Keratinocyte (primary cell): Measurements from ENCODE around the gene PCYOX1L. TPM values are rescaled to one million over a fixed set of nuclear protein-coding genes. Genes with fewer than 3 reads are reported as not detected.

ENCODE experiments used
- DNase-seq: peaks from one replicate; pipeline ENCODE4 v3.0.0-alpha.2; 2011; ENCODE audit warnings: low read depth, missing footprints, low spot score
- FAIRE-seq: peaks from 2 replicates; lab custom pipeline; 2011; peaks lifted over from hg19 to GRCh38; lab: Jason Lieb, UNC
- H2AFZ ChIP-seq: 2 replicates; pipeline ENCODE4 v1.6.0; 2012; ENCODE audit warnings: low read length, control low read depth, inconsistent platforms; ENCODE audit not compliant: control insufficient read depth
- H3K27ac ChIP-seq: 2 replicates; pipeline ENCODE4 v1.5.1; 2011; ENCODE audit warnings: low read length; ENCODE audit not compliant: control insufficient read depth, insufficient read depth
- H3K27me3 ChIP-seq: 3 replicates; pipeline ENCODE4 v1.6.0; 2011; ENCODE audit warnings: low read length; ENCODE audit not compliant: control insufficient read depth, insufficient read depth; ENCODE audit errors: extremely low read depth
- H3K36me3 ChIP-seq, 2 experiments: 2 replicates in 1 of 2; 3 replicates in 1 of 2; pipeline ENCODE4 v1.5.1; 2011; ENCODE audit warnings: low read length in 2 of 2, mild to moderate bottlenecking in 1 of 2; ENCODE audit not compliant: control insufficient read depth in 2 of 2, insufficient read depth in 2 of 2; ENCODE audit errors: extremely low read depth in 1 of 2
- H3K4me1 ChIP-seq: 3 replicates; pipeline ENCODE4 v1.5.1; 2011; ENCODE audit warnings: low read length; ENCODE audit not compliant: control insufficient read depth, insufficient read depth; ENCODE audit errors: extremely low read depth
- H3K4me2 ChIP-seq: 3 replicates; pipeline ENCODE4 v1.6.0; 2011; ENCODE audit warnings: low read depth, low read length; ENCODE audit not compliant: control insufficient read depth, insufficient read depth; ENCODE audit errors: extremely low read depth
- H3K4me3 ChIP-seq, 3 experiments: fragments of 200-600 bp in 1 of 3; sonication (generic) in 1 of 3; 2 replicates in 2 of 3; 3 replicates in 1 of 3; pipeline ENCODE4 v1.5.1; 2011 to 2016; ENCODE audit warnings: low read length in 3 of 3, mild to moderate bottlenecking in 3 of 3, control low read depth in 2 of 3, inconsistent platforms in 1 of 3, low read depth in 1 of 3, mixed read lengths in 1 of 3, mixed run types in 1 of 3, moderate library complexity in 1 of 3; ENCODE audit not compliant: control insufficient read depth in 2 of 3, insufficient read depth in 2 of 3; ENCODE audit errors: extremely low read depth in 1 of 3
- H3K79me2 ChIP-seq: 2 replicates; pipeline ENCODE4 v1.6.0; 2012; ENCODE audit warnings: low read length; ENCODE audit not compliant: control insufficient read depth, insufficient read depth
- H3K9ac ChIP-seq: 3 replicates; pipeline ENCODE4 v1.6.0; 2011; ENCODE audit warnings: low read length; ENCODE audit not compliant: control insufficient read depth, insufficient read depth; ENCODE audit errors: extremely low read depth
- H3K9me1 ChIP-seq: 3 replicates; pipeline ENCODE4 v1.6.0; 2011; ENCODE audit warnings: low read length; ENCODE audit not compliant: control insufficient read depth, insufficient read depth; ENCODE audit errors: extremely low read depth
- H3K9me3 ChIP-seq: 2 replicates; pipeline ENCODE4 v1.5.1; 2012; ENCODE audit warnings: low read depth, low read length; ENCODE audit not compliant: control insufficient read depth
- H4K20me1 ChIP-seq: 3 replicates; pipeline ENCODE4 v1.6.0; 2011; ENCODE audit warnings: low read length; ENCODE audit not compliant: control insufficient read depth, insufficient read depth; ENCODE audit errors: extremely low read depth
- EZH2 ChIP-seq: IDR thresholded peaks from one replicate; pipeline ENCODE4 v1.6.1; 2012; ENCODE audit warnings: inconsistent platforms, mild to moderate bottlenecking, low read length, moderate library complexity
- dilution Hi-C: fragments of 300-500 bp; cut with MboI; formaldehyde crosslinking; loops from one replicate; pipeline ENCODE4 v1.7.0; 2020; ENCODE audit warnings: low sequenced_read_pairs; ENCODE audit not compliant: extremely low pct_ligation_motif_present
- polyA plus RNA-seq, 5 experiments: library from polyadenylated mRNA; depleted of rRNA in 3 of 5; stranded (reverse) in 3 of 5; stranded (forward) in 1 of 5; unstranded in 1 of 5; fragments of >200 nt; gene quantifications; 1 replicate in 1 of 5; 2 replicates in 3 of 5; 3 replicates in 1 of 5; pipeline versions ENCODE4 v1.2.1 to v1.2.3, GENCODE V29; 2011 to 2012; ENCODE audit warnings: missing spikeins in 2 of 5, low read depth in 1 of 5, low replicate concordance in 1 of 5
- TF ChIP-seq, protein P1 (sequence below), 3 experiments: IDR thresholded peaks in 1 of 3; conservative IDR thresholded peaks in 1 of 3; optimal IDR thresholded peaks in 1 of 3; 2 replicates in 2 of 3; 3 replicates in 1 of 3; pipeline versions ENCODE3 to v1.5.1; 2011; ENCODE audit warnings: low read length in 3 of 3, mild to moderate bottlenecking in 3 of 3, moderate library complexity in 2 of 3, control low read depth in 1 of 3, inconsistent platforms in 1 of 3; ENCODE audit not compliant: insufficient read depth in 2 of 3; ENCODE audit errors: extremely low read depth in 1 of 3

The PCYOX1L gene
- polyA plus RNA-seq, 1 donor (not counting 4 experiments of a cell fraction or from before 2014, with no cell fraction given) = 9.5 TPM

DNA sequence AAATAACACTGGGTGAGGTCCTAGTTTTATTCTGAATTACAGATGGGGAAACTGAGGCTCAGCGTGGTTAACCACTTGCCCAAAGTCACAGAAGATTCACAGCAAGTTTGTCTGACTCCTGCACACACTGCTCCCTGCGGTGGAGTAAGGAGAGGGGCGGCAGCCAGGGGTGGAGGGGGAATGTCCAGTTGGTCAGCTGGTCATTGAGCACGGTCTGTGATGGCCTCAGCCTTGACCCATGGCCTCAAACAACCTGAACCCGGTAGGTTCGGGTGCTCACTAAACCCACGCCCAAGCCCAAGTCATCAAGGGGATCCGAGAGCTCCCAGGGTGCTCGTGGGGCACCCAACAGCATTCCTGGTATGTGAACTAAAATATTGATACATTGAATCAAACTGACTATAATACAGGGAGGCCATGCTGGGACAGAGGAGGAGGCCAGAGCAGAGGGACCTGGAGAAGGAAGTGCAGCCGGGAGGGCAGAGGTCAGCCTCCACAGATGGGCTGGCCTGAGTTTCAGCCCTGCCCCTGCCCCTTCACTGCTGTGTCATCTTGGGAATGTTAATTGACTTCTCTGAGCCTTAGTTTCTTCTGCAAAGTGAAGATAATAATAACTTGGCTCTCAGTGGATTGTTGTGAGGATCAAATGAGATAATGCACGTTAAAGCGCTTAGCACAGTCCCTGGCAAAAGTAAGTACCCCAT is 24.8 kb downstream of the PCYOX1L start:
- Histone ChIP-seq H2AFZ (no peak overlapping the region), H3K4me2 (no peak overlapping the region), H3K4me1 (peaks cover 4% of the 10 kb centered on the region), H3K4me3 (no peak overlapping the region), H4K20me1 (no peaks in the 10 kb centered on the region), H3K9me1 (no peaks in the 10 kb centered on the region), H3K36me3 (no peaks in the 10 kb centered on the region), H3K27me3 (no peaks in the 10 kb centered on the region), H3K79me2 (no peaks in the 10 kb centered on the region), H3K9me3 (no peaks in the 10 kb centered on the region), H3K9ac (no peak overlapping the region), H3K27ac (no peak overlapping the region)
- no peak for TF ChIP-seq EZH2
- TF ChIP-seq, protein P1, sequence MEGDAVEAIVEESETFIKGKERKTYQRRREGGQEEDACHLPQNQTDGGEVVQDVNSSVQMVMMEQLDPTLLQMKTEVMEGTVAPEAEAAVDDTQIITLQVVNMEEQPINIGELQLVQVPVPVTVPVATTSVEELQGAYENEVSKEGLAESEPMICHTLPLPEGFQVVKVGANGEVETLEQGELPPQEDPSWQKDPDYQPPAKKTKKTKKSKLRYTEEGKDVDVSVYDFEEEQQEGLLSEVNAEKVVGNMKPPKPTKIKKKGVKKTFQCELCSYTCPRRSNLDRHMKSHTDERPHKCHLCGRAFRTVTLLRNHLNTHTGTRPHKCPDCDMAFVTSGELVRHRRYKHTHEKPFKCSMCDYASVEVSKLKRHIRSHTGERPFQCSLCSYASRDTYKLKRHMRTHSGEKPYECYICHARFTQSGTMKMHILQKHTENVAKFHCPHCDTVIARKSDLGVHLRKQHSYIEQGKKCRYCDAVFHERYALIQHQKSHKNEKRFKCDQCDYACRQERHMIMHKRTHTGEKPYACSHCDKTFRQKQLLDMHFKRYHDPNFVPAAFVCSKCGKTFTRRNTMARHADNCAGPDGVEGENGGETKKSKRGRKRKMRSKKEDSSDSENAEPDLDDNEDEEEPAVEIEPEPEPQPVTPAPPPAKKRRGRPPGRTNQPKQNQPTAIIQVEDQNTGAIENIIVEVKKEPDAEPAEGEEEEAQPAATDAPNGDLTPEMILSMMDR (optimal IDR thresholded peaks at IDR 0.05 in 1 of 3, IDR thresholded peaks at IDR 0.05 in 1 of 3, conservative IDR thresholded peaks at IDR 0.05 in 1 of 3; ENCODE audit: extremely low read depth in 1 of 3, insufficient read depth in 2 of 3, low read length in 3 of 3) = no peak
- DNase-seq (no peak), FAIRE-seq (no peak)
- dilution Hi-C loops = no loop called here

DNA sequence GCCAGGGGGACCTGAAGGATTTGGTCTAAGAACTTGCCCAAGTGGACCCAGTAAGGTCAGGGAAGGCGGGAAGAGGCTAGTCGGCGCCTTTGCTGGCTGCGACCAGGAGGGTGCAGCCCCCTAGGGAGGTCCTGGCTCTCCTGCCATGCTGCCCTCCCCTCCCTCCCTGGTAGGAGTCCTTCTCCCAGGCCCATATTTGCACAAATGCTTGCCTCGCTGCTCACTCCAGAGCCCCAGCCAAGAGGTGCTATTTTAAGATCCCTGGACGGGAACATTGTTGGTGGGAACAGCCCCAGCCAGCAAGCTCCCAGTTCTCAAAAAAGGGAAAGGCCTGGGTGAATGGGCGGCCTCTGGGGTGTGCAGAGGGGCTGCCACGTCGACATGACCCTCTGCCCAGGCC is 25.6 kb downstream of the PCYOX1L start:
- FAIRE-seq = no peak
- no peak overlapping the region for H3K9ac ChIP-seq
- H3K27me3 ChIP-seq = no peaks in the 10 kb centered on the region
- H3K9me1 ChIP-seq = no peaks in the 10 kb centered on the region
- no peak overlapping the region for H3K4me3 ChIP-seq
- H4K20me1 ChIP-seq = no peaks in the 10 kb centered on the region
- H3K27ac ChIP-seq = no peak overlapping the region
- no peak for TF ChIP-seq EZH2
- TF ChIP-seq, protein P1 (optimal IDR thresholded peaks at IDR 0.05 in 1 of 3, IDR thresholded peaks at IDR 0.05 in 1 of 3, conservative IDR thresholded peaks at IDR 0.05 in 1 of 3; ENCODE audit: extremely low read depth in 1 of 3, insufficient read depth in 2 of 3, low read length in 3 of 3) = no peak
- no peak overlapping the region for H2AFZ ChIP-seq
- H3K4me1 ChIP-seq = peaks cover 3% of the 10 kb centered on the region
- no peaks in the 10 kb centered on the region for H3K36me3 ChIP-seq
- H3K9me3 ChIP-seq = no peaks in the 10 kb centered on the region
- H3K4me2 ChIP-seq = no peak overlapping the region
- no peaks in the 10 kb centered on the region for H3K79me2 ChIP-seq
- DNase-seq = no peak
- dilution Hi-C loops = no loop called here
